ENCODE measurements around the gene CDT1.

Gene CDT1

DNA sequence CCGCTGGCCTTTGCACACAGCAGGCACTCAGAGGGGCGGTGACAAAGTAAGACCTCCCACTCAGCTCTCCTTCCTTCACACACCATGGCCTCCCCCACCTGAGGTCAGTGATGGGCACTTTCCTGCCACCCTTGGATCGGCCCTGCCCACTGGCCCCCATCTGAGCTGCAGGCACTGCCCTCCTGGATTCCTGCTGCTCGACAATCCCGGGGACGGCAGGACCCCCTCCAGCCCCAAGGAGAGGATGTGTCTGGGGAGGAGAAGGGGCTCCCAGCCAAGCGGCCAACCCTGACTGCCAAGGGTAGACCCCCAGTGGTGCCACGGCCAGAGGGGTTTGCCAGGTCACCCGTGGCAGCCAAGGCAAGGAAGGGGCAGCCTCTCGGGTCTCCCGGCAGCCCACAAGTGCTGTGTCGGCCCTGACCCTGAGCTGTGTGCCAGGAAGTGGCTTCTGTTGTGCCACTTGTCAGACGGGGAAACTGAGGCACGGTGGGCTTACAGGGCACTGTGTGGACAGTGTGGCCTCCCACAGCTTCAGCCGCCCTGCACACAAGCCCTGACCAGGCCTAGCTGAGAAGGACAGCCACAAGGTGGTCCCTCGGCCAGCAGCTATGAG lies 41.2 kb upstream of the CDT1 start:
- Mint-ChIP-seq H3K36me3 (ENCODE audit: low read depth) (no peaks in the 10 kb centered on the region), H3K4me3 (no peak overlapping the region), H3K9me3 (peaks cover 4% of the 10 kb centered on the region), H3K27me3 (ENCODE audit: low read depth, poor library complexity) (peaks cover 26% of the 10 kb centered on the region), H3K27ac (no peak overlapping the region), H3K4me1 (peaks cover 45% of the 10 kb centered on the region)
- no peak for DNase-seq
- TF ChIP-seq, protein P1, sequence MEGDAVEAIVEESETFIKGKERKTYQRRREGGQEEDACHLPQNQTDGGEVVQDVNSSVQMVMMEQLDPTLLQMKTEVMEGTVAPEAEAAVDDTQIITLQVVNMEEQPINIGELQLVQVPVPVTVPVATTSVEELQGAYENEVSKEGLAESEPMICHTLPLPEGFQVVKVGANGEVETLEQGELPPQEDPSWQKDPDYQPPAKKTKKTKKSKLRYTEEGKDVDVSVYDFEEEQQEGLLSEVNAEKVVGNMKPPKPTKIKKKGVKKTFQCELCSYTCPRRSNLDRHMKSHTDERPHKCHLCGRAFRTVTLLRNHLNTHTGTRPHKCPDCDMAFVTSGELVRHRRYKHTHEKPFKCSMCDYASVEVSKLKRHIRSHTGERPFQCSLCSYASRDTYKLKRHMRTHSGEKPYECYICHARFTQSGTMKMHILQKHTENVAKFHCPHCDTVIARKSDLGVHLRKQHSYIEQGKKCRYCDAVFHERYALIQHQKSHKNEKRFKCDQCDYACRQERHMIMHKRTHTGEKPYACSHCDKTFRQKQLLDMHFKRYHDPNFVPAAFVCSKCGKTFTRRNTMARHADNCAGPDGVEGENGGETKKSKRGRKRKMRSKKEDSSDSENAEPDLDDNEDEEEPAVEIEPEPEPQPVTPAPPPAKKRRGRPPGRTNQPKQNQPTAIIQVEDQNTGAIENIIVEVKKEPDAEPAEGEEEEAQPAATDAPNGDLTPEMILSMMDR (IDR thresholded peaks at IDR 0.05): no peak

DNA sequence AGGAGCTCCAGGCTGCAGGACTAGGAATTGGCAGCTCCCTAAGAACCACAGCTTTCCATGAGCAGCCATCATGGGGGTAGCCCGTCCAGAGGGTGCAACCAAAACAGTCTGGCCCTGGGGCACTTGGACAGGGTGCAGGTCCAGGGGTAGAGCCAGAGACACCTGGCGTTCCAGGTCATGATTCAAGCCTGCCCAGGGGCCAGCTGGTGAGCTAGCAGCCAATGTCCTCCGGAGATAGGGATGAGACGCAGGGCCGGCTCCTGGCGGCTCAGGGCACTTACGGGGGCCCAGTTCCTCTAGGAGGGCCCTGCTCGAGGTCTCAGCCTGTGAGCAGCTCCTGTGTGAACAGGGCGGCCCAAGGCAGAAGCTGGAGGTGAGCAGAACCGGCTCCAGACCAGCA lies 40.6 kb upstream of the CDT1 start:
- TF ChIP-seq, protein P1 (IDR thresholded peaks at IDR 0.05): no peak
- Mint-ChIP-seq H3K36me3 (ENCODE audit: low read depth) (no peaks in the 10 kb centered on the region), H3K27ac (no peak overlapping the region), H3K4me1 (peaks cover 50% of the 10 kb centered on the region), H3K4me3 (no peak overlapping the region), H3K27me3 (ENCODE audit: low read depth, poor library complexity) (peaks cover 23% of the 10 kb centered on the region), H3K9me3 (peaks cover 4% of the 10 kb centered on the region)
- no peak for DNase-seq

DNA sequence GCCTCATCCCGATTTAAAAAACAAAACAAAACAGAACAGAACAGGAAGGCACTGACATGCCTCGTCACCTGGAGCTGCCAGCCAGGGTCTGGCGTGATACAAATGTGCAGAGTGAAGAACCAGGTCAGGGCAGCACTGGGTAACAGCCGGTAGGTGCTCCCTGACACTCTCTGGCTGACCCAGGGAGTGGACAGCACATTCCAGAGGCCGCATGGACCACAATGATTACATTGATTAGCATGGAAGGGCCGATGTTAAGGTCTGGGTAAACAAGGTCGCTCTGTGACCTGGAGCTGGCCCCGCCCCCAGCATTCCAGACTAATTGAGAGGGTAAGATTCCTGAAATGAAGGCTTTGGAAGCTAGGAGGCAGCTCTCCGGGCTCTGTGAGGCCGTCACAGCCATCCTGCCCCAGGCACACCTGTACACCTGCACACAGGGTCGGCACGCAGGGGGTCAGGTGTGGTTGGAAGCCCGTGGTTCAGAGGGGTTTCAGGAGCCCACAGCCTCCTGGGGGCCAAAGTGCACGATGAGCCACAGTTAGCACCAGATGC lies 40.0 kb upstream of the CDT1 start:
- no peaks in the 10 kb centered on the region for H3K36me3 Mint-ChIP-seq (ENCODE audit: low read depth)
- peaks cover 23% of the 10 kb centered on the region for H3K27me3 Mint-ChIP-seq (ENCODE audit: low read depth, poor library complexity)
- no peak overlapping the region for H3K27ac Mint-ChIP-seq
- H3K4me3 Mint-ChIP-seq: no peak overlapping the region
- H3K4me1 Mint-ChIP-seq: peaks cover 49% of the 10 kb centered on the region
- H3K9me3 Mint-ChIP-seq: peaks cover 3% of the 10 kb centered on the region
- TF ChIP-seq, protein P1 (IDR thresholded peaks at IDR 0.05): no peak
- DNase-seq: peak; percentile 71

DNA sequence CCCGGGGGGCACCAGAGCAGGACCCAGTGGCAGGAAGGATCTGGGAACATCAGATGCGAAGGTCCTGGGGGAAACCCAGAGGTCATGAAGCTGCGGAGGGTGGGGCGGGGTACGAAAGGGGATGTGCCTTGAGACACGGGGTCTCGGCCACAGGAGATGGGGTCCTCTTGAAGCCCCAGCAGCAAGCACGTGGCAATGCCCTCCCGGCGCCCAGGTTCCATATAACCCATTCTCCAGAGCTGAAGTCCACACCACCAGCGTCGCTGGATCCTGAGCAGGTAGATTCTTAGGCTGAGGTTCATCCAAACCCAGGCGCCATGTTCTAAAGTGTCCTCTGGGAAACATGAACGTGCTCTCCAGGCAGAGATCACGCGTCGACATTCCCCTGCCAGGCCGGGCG lies 39.5 kb upstream of the CDT1 start:
- H3K9me3 Mint-ChIP-seq: no peaks in the 10 kb centered on the region
- H3K36me3 Mint-ChIP-seq (ENCODE audit: low read depth): no peaks in the 10 kb centered on the region
- H3K4me3 Mint-ChIP-seq: no peak overlapping the region
- H3K27ac Mint-ChIP-seq: no peak overlapping the region
- no peak for DNase-seq
- H3K4me1 Mint-ChIP-seq: peaks cover 47% of the 10 kb centered on the region
- peaks cover 23% of the 10 kb centered on the region for H3K27me3 Mint-ChIP-seq (ENCODE audit: low read depth, poor library complexity)
- TF ChIP-seq, protein P1 (IDR thresholded peaks at IDR 0.05): no peak

DNA sequence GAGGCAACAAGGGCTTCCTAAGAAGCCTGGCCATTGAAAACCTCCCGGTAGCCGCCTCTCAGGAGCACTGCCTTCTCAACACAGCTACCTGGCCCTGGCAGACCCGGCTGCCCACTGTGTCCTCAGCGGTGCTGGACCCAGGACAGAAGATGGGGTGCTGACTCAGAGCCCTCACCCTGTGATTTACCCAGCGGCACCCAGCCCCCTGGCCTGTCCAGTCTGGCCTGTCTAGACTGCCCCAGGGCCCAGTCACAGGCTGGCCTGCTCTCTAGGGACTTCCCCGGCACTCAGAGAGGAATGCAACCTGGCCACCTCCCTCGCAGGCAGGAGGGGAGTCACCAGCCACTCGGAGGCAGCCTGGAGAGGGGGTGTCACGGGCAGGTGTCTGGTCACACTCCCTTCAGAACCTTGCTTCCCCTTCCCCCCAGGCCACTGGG lies 38.7 kb upstream of the CDT1 start:
- H3K27ac Mint-ChIP-seq: no peak overlapping the region

More for the DNA sequence above, 38.7 kb upstream of the CDT1 start:
- no peak for DNase-seq
- no peaks in the 10 kb centered on the region for H3K36me3 Mint-ChIP-seq (ENCODE audit: low read depth)
- TF ChIP-seq, protein P1 (IDR thresholded peaks at IDR 0.05): no peak
- no peaks in the 10 kb centered on the region for H3K9me3 Mint-ChIP-seq
- H3K27me3 Mint-ChIP-seq (ENCODE audit: low read depth, poor library complexity): peaks cover 23% of the 10 kb centered on the region
- H3K4me3 Mint-ChIP-seq: no peak overlapping the region
- H3K4me1 Mint-ChIP-seq: peaks cover 50% of the 10 kb centered on the region
